Lower leg skin (tissue), 4 donors: ENCODE data around the gene DYNC1I1. TPM values are rescaled to one million over a fixed set of nuclear protein-coding genes. Genes with fewer than 3 reads are reported as not detected.

ENCODE experiments used
- DNase-seq, 2 donors: peaks; one replicate each; pipeline ENCODE4 v3.0.0-alpha.2; 2019; ENCODE audit warnings: low spot score in 2 of 2
- H3K4me3 ChIP-seq: fragments of 200-600 bp; sonication (generic); 2 replicates; pipeline ENCODE4 v1.5.1; 2017; ENCODE audit warnings: mild to moderate bottlenecking, low read depth; ENCODE audit not compliant: poor library complexity, severe bottlenecking
- CTCF ChIP-seq, 3 donors: fragments of 450-650 bp; IDR thresholded peaks; one replicate each; pipeline ENCODE4 v1.5.1; 2016; ENCODE audit warnings: antibody characterized with exemption in 3 of 3, mild to moderate bottlenecking in 3 of 3, moderate library complexity in 2 of 3
- POLR2A ChIP-seq, 2 donors: fragments of 450-650 bp; IDR thresholded peaks; one replicate each; pipeline ENCODE4 v1.6.1; 2016 to 2017; ENCODE audit warnings: antibody characterized with exemption in 2 of 2, mild to moderate bottlenecking in 1 of 2, moderate library complexity in 1 of 2
- WGBS, 2 donors: methylation state at CpG; one replicate each; pipeline ENCODE4 v1.1.5; 2018; 5-methylcytosine and 5-hydroxymethylcytosine counted together
- intact Hi-C: fragments of 100-400 bp; cut with DNase I; formaldehyde crosslinking; loops from one replicate; pipeline ENCODE4 v1.15.0; 2023; ENCODE audit warnings: low total_unique reads
- total RNA-seq, 4 donors: library from RNA; depleted of rRNA; stranded (reverse); fragments of >200 nt; gene quantifications; one replicate each; pipeline ENCODE4 v1.1.0, GENCODE V29; 2016

The DYNC1I1 gene
- total RNA-seq, 4 donors from 2014 or later = 0.97 to 7.6 (median 3.7) TPM

DNA sequence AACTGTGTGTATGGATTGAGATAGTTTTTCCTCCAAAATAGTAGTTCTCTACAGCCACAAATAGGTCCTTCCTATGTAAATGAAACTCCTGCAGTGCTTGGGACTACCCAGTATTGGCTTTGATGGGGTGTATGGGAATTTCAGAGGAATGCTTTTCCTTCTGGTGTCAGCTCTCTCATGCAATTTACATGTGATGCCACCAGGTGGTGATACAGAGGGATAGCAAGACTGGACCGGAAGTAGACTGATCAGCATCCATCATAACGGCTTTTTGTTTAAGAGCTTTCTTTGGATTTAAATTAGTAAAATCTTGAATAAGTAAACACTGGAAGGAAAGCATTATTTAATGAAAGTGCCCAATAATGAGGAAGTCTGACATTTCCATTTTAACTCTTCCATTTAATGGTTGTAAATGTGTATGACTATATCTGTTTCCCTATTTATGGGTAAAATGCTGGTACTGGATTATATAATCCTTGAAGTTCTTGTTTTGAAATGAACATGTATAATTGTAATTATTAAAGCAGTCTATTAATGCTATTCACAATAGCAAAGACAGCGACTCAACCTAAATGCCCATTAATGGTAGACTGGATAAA is 22.7 kb downstream of the DYNC1I1 start:
- 84 to 94% methylated on average over 3 of the region's 3 CpGs for WGBS, 2 donors
- no peak overlapping the region for H3K4me3 ChIP-seq
- intact Hi-C loops = no loop called here
- DNase-seq = no peak
- TF ChIP-seq CTCF (IDR thresholded peaks at IDR 0.05) (no peak), POLR2A (IDR thresholded peaks at IDR 0.05) (no peak)

DNA sequence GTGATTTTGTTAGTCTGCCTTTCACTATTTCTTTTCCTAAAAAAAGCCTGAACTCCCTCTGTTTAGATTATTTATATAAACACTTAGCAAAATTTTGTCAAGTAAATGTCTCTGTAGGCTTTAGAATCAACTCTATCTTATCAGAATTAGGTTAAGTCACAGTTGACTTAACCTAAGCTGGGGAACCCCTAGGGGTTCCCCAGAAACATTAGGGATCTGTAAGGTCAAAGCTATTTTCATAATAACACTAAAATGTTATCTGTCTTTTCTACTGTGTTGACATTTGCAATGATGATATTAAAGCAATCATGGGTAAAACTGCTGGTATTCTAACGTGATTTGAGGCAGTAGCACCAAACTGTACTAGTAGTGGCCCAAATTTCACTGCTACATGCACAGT is 24.3 kb downstream of the DYNC1I1 start:
- TF ChIP-seq CTCF (IDR thresholded peaks at IDR 0.05) (no peak), POLR2A (IDR thresholded peaks at IDR 0.05) (no peak)
- no peak for DNase-seq
- no peak overlapping the region for H3K4me3 ChIP-seq
- intact Hi-C loops = no loop called here
- WGBS, 2 donors = 76 to 81% methylated on average over 1 of the region's 1 CpG

- no peak overlapping the region for H3K4me3 ChIP-seq
- TF ChIP-seq POLR2A (IDR thresholded peaks at IDR 0.05) (no peak), CTCF (IDR thresholded peaks at IDR 0.05) (no peak)
- DNase-seq = no peak
- 16 to 36% methylated on average over 4 of the region's 4 CpGs for WGBS, 2 donors
- intact Hi-C loops = no loop called here
These were observed 26.1 kb downstream of the DYNC1I1 start for GRCh38 chr7:95798401-95798930.

GRCh38 chr7:95800787-95801186 is 28.4 kb downstream of the DYNC1I1 start:
- intact Hi-C loops = no loop called here
- DNase-seq = no peak
- TF ChIP-seq CTCF (IDR thresholded peaks at IDR 0.05) (no peak), POLR2A (IDR thresholded peaks at IDR 0.05) (no peak)
- no peak overlapping the region for H3K4me3 ChIP-seq
- 56 to 60% methylated on average over 3 of the region's 3 CpGs for WGBS, 2 donors

DNA sequence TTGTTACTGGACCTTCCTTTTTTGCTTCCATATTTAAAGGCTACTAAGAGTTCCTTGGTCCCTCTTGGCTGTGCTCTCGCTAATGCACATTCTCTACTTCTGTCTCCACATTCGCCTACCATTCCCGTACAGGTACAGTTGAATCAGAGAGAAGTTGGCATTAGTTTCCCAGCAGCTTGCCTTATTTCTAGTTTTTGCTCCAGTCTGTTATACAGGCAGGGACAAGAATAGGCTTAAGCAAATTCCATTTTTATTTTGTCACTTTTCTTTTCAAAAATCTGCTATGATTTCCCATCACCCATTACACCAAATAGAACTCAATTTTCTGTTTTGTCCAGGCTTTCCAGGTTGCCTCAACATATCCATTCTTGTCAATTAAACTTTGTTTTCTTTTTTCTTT is 29.9 kb downstream of the DYNC1I1 start:
- TF ChIP-seq POLR2A (IDR thresholded peaks at IDR 0.05) = no peak
- TF ChIP-seq CTCF (IDR thresholded peaks at IDR 0.05) = no peak
- intact Hi-C loops = no loop called here
- H3K4me3 ChIP-seq = no peak overlapping the region
- 92 to 95% methylated on average over 3 of the region's 3 CpGs for WGBS, 2 donors
- DNase-seq = no peak

DNA sequence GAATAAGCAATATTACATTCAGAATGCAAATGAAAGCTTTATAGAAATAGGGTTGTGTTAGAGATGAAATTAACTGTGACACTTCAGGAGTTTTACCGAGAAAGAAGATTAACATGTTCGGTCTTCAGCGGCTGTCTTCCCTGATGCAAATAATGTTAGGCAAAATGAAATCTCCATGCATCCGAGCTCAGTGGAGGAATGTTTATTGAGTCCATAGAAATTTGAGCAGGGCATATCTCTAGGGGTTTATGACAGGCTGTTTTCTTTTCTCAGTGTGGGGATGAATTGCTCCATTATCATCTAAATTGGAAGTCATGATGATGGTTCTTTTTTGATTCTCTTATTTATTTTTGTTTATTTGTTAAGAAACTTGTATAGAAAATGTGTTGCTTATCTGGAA is 31.7 kb downstream of the DYNC1I1 start:
- H3K4me3 ChIP-seq = no peak overlapping the region
- WGBS, 2 donors = 76 to 80% methylated on average over 4 of the region's 4 CpGs
- intact Hi-C loops = no loop called here
- no peak for DNase-seq
- TF ChIP-seq POLR2A (IDR thresholded peaks at IDR 0.05) = no peak
